GM12878 (cell line): Measurements from ENCODE around the gene RARS2. TPM values are rescaled to one million over a fixed set of nuclear protein-coding genes. Genes with fewer than 3 reads are reported as not detected.

ENCODE experiments used
- ATAC-seq: fragments of 200-7000 bp; cut with Tn5 transposase; 3 replicates; pipeline ENCODE4 v1.9.1; 2020; ENCODE audit warnings: mild to moderate bottlenecking, moderate library complexity
- BruUV-seq: library from RNA; stranded (reverse); fragments of 400-500 nt; replicated peaks from 2 replicates; lab custom pipeline; 2021; lab: Mats Ljungman, UMichigan
- CTCF ChIA-PET: fragments of 300-600 bp; sonication (Branson Sonifier 250); formaldehyde crosslinking; extraction: SDS; loops from one replicate; lab custom pipeline; 2021; ENCODE audit warnings: inconsistent platforms; lab: Yijun Ruan, JAX
- POLR2A ChIA-PET: fragments of 350-600 bp; formaldehyde crosslinking; extraction: SDS; loops from one replicate; lab custom pipeline; 2021; ENCODE audit warnings: inconsistent platforms; lab: Charles Lee
- RAD21 ChIA-PET: fragments of 300-600 bp; sonication (Branson Sonifier 250); formaldehyde crosslinking; loops from one replicate; lab custom pipeline; 2023; ENCODE audit warnings: antibody characterized with exemption; ENCODE audit not compliant: unreplicated experiment; lab: Charles Lee
- SMC1A ChIA-PET: fragments of 300-600 bp; sonication (Branson Sonifier 250); formaldehyde crosslinking; loops from one replicate; lab custom pipeline; 2023; ENCODE audit not compliant: unreplicated experiment, uncharacterized antibody; lab: Charles Lee
- DNase-seq: peaks from one replicate; pipeline ENCODE4 v3.0.0-alpha.2; 2011; ENCODE audit warnings: low read depth, low spot score
- FAIRE-seq: peaks from 3 replicates; lab custom pipeline; 2011; peaks lifted over from hg19 to GRCh38; lab: Jason Lieb, UNC
- H2AFZ ChIP-seq: 2 replicates; pipeline ENCODE4 v1.6.0; 2011; ENCODE audit warnings: low read depth, low read length, control low read depth; ENCODE audit not compliant: control insufficient read depth
- H3K27ac ChIP-seq: 2 replicates; pipeline ENCODE4 v1.5.1; 2011; ENCODE audit warnings: control low read depth; ENCODE audit not compliant: control insufficient read depth, insufficient read depth
- H3K27me3 ChIP-seq, 2 experiments: replicated peaks in 1 of 2; 2 replicates each; pipeline versions ENCODE4 v1.6.0 to v1.6.1; 2011; ENCODE audit warnings: low read length in 1 of 2; ENCODE audit not compliant: control insufficient read depth in 2 of 2, insufficient read depth in 2 of 2
- H3K36me3 ChIP-seq, 2 experiments: 2 replicates each; pipeline ENCODE4 v1.5.1; 2011; ENCODE audit warnings: low read length in 1 of 2; ENCODE audit not compliant: control insufficient read depth in 2 of 2, insufficient read depth in 2 of 2
- H3K4me1 ChIP-seq: 2 replicates; pipeline ENCODE4 v1.6.1; 2011; ENCODE audit warnings: mild to moderate bottlenecking, low read length, moderate library complexity, mixed read lengths; ENCODE audit not compliant: control insufficient read depth, insufficient read depth
- H3K4me2 ChIP-seq: 2 replicates; pipeline ENCODE4 v1.6.0; 2011; ENCODE audit warnings: control low read depth; ENCODE audit not compliant: control insufficient read depth, insufficient read depth
- H3K4me3 ChIP-seq: fragments of 200-600 bp; sonication (generic); 2 replicates; pipeline ENCODE4 v1.5.1; 2016
- H3K79me2 ChIP-seq: 2 replicates; pipeline ENCODE4 v1.6.0; 2011; ENCODE audit warnings: low read length; ENCODE audit not compliant: control insufficient read depth, insufficient read depth
- H3K9ac ChIP-seq: 2 replicates; pipeline ENCODE4 v1.8.0; 2011; ENCODE audit warnings: low read length, control low read depth, mixed read lengths; ENCODE audit not compliant: control insufficient read depth, insufficient read depth
- H3K9me3 ChIP-seq: replicated peaks from 3 replicates; pipeline ENCODE4 v1.5.1; 2011; ENCODE audit warnings: mild to moderate bottlenecking, low read length; ENCODE audit not compliant: control insufficient read depth, insufficient read depth
- H4K20me1 ChIP-seq: 2 replicates; pipeline ENCODE4 v1.6.0; 2011; ENCODE audit not compliant: control insufficient read depth, insufficient read depth
- BMI1 ChIP-seq: fragments of 450-650 bp; IDR thresholded peaks from 2 replicates; pipeline ENCODE4 v1.6.1; 2016; ENCODE audit warnings: mild to moderate bottlenecking, moderate library complexity, borderline replicate concordance
- CBX3 ChIP-seq: fragments of 200-600 bp; sonication (generic); IDR thresholded peaks from 2 replicates; pipeline ENCODE4 v1.6.1; 2016; ENCODE audit warnings: low read depth, borderline replicate concordance
- CEBPB ChIP-seq, 2 experiments: fragments of 150-350 bp in 1 of 2; IDR thresholded peaks; 2 replicates each; pipeline ENCODE4 v1.6.1; 2012 to 2014; ENCODE audit warnings: low read depth in 2 of 2, low read length in 2 of 2, borderline replicate concordance in 1 of 2, inconsistent platforms in 1 of 2
- ESRRA ChIP-seq: IDR thresholded peaks from 2 replicates; pipeline ENCODE4 v1.6.1; 2012; ENCODE audit warnings: mild to moderate bottlenecking, low read length, improper control_type of control experiment
- FOXK2 ChIP-seq: fragments of 450-650 bp; IDR thresholded peaks from 2 replicates; pipeline ENCODE4 v1.6.1; 2017; ENCODE audit warnings: mild to moderate bottlenecking, moderate library complexity
- IKZF2 ChIP-seq, 2 experiments: fragments of 450-650 bp; IDR thresholded peaks; 2 replicates each; pipeline ENCODE4 v1.6.1; 2017; ENCODE audit warnings: mild to moderate bottlenecking in 2 of 2, moderate library complexity in 2 of 2
- NFYB ChIP-seq: IDR thresholded peaks from 2 replicates; pipeline ENCODE4 v1.6.1; 2011; ENCODE audit warnings: low read depth, mild to moderate bottlenecking, low read length, improper control_type of control experiment, moderate library complexity; ENCODE audit not compliant: insufficient read depth
- PAX5 ChIP-seq: IDR thresholded peaks from 2 replicates; pipeline ENCODE4 v1.6.1; 2011; ENCODE audit warnings: low read depth, low read length, borderline replicate concordance
- SMAD5 ChIP-seq: IDR thresholded peaks from 2 replicates; pipeline ENCODE4 v1.6.1; 2016; ENCODE audit warnings: antibody characterized with exemption, low read depth
- STAT1 ChIP-seq: fragments of 450-650 bp; conservative IDR thresholded peaks from 2 replicates; pipeline ENCODE4 v1.6.1; 2014; ENCODE audit warnings: antibody characterized with exemption, mild to moderate bottlenecking
- USF2 ChIP-seq: IDR thresholded peaks from 2 replicates; pipeline ENCODE4 v1.6.1; 2011; ENCODE audit warnings: low read depth, low read length, improper control_type of control experiment, borderline replicate concordance
- ZNF207 ChIP-seq: fragments of 450-650 bp; IDR thresholded peaks from 2 replicates; pipeline ENCODE4 v1.6.1; 2014; ENCODE audit warnings: antibody characterized with exemption, mild to moderate bottlenecking, borderline replicate concordance
- ZNF384 ChIP-seq: IDR thresholded peaks from 2 replicates; pipeline ENCODE4 v1.6.1; 2012; ENCODE audit warnings: low read depth, mild to moderate bottlenecking, low read length, improper control_type of control experiment, borderline replicate concordance
- WGBS: methylation state at CpG from one replicate; pipeline ENCODE4 v1.1.6; 2016; ENCODE audit warnings: low lambda C conversion rate; ENCODE audit not compliant: insufficient replicate concordance, insufficient coverage; ENCODE audit errors: missing lambda C conversion rate; 5-methylcytosine and 5-hydroxymethylcytosine counted together
- in situ Hi-C: fragments of 300-500 bp; cut with MboI; formaldehyde crosslinking; loops from 9 replicates; pipeline ENCODE4 v1.14.3; 2018; ENCODE audit warnings: mixed read lengths
- intact Hi-C: fragments of 100-400 bp; cut with micrococcal nuclease; formaldehyde crosslinking; loops from one replicate; pipeline ENCODE4 v1.14.2; 2022; ENCODE audit not compliant: unreplicated experiment
- polyA plus RNA-seq, 11 experiments: library from polyadenylated mRNA; depleted of rRNA in 4 of 11; unstranded in 6 of 11; stranded (reverse) in 5 of 11; fragments of >200 nt; fragmentation: Nextera tagmentation in 4 of 11; fragmentation: Illumina TruSeq in 1 of 11; extraction: Ambion mirVana in 4 of 11; extraction: Trizol in 1 of 11; gene quantifications; 1 replicate in 1 of 11; 2 replicates in 10 of 11; pipeline versions ENCODE4 v1.2.1 to v1.2.3, GENCODE V29; 2011 to 2016; ENCODE audit warnings: inconsistent platforms in 2 of 11, missing spikeins in 2 of 11, low read depth in 1 of 11
- total RNA-seq, 4 experiments: library from RNA; depleted of rRNA in 3 of 4; stranded (reverse); fragments of >200 nt in 3 of 4; fragmentation: Illumina TruSeq in 1 of 4; extraction: Trizol in 1 of 4; gene quantifications; 2 replicates each; pipeline versions ENCODE4 v1.2.1 to v1.2.3, GENCODE V29; 2013 to 2021
- TF ChIP-seq, protein P1 (sequence below): fragments of 450-650 bp; formaldehyde crosslinking; IDR thresholded peaks from 2 replicates; pipeline ENCODE4 v1.5.0; 2022; ENCODE audit warnings: mild to moderate bottlenecking, missing genetic modification characterization
- TF ChIP-seq, protein P2 (sequence below), 3 experiments: IDR thresholded peaks in 2 of 3; conservative IDR thresholded peaks in 1 of 3; 2 replicates each; pipeline ENCODE4 v1.5.1; 2011; ENCODE audit warnings: low read depth in 3 of 3, low read length in 3 of 3, mild to moderate bottlenecking in 3 of 3, control low read depth in 2 of 3, moderate library complexity in 2 of 3, inconsistent platforms in 1 of 3, mixed read lengths in 1 of 3; ENCODE audit not compliant: control insufficient read depth in 2 of 3, insufficient read depth in 1 of 3; ENCODE audit errors: extremely low read depth in 1 of 3
- TF ChIP-seq, protein P3 (sequence below): IDR thresholded peaks from 2 replicates; pipeline ENCODE4 v1.6.1; 2012; ENCODE audit warnings: low read length, inconsistent platforms

RARS2 gene
- total and polyA plus RNA-seq, 10 of the 15 experiments (the other 5 are each of a cell fraction or from before 2014, with no cell fraction given): 18.3 to 54.2 (median 36.8) TPM

- FAIRE-seq (no peak), DNase-seq (no peak), ATAC-seq (no peak)
- H3K79me2 ChIP-seq: no peaks in the 10 kb centered on the region
- H4K20me1 ChIP-seq: no peaks in the 10 kb centered on the region
- ChIA-PET SMC1A (interaction anchor here (0.6 to 1.4 kb wide), 3 partner anchors 10 to 194 kb away, joined by 3 to 7 read pairs (median 4); no protein-coding TSS in a partner anchor), POLR2A (interaction anchor here (0.6 to 1.5 kb wide), 2 partner anchors 10 to 47 kb away, joined by 4 read pairs; no protein-coding TSS in a partner anchor), RAD21 (interaction anchor here (1.1 kb wide), 1 partner anchor 17 kb away, joined by 3 read pairs; the partner anchor contains the start of genes ORC3 and RARS2), CTCF (interaction anchor here (0.6 to 3.3 kb wide), 5 partner anchors 10 to 1462 kb away, joined by 4 to 12 read pairs (median 5); partner anchors contain the start of genes ORC3 and RARS2)
- no peak for TF ChIP-seq NFYB
- TF ChIP-seq CEBPB (IDR thresholded peaks at IDR 0.05; ENCODE audit: borderline replicate concordance in 1 of 2, low read depth in 2 of 2, low read length in 2 of 2): no peak
- TF ChIP-seq, protein P1, sequence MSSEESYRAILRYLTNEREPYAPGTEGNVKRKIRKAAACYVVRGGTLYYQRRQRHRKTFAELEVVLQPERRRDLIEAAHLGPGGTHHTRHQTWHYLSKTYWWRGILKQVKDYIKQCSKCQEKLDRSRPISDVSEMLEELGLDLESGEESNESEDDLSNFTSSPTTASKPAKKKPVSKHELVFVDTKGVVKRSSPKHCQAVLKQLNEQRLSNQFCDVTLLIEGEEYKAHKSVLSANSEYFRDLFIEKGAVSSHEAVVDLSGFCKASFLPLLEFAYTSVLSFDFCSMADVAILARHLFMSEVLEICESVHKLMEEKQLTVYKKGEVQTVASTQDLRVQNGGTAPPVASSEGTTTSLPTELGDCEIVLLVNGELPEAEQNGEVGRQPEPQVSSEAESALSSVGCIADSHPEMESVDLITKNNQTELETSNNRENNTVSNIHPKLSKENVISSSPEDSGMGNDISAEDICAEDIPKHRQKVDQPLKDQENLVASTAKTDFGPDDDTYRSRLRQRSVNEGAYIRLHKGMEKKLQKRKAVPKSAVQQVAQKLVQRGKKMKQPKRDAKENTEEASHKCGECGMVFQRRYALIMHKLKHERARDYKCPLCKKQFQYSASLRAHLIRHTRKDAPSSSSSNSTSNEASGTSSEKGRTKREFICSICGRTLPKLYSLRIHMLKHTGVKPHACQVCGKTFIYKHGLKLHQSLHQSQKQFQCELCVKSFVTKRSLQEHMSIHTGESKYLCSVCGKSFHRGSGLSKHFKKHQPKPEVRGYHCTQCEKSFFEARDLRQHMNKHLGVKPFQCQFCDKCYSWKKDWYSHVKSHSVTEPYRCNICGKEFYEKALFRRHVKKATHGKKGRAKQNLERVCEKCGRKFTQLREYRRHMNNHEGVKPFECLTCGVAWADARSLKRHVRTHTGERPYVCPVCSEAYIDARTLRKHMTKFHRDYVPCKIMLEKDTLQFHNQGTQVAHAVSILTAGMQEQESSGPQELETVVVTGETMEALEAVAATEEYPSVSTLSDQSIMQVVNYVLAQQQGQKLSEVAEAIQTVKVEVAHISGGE (CRISPR knock-in tag): no peak
- no peak for TF ChIP-seq CBX3
- no peak for TF ChIP-seq BMI1
- TF ChIP-seq STAT1: no peak
- TF ChIP-seq, protein P2, sequence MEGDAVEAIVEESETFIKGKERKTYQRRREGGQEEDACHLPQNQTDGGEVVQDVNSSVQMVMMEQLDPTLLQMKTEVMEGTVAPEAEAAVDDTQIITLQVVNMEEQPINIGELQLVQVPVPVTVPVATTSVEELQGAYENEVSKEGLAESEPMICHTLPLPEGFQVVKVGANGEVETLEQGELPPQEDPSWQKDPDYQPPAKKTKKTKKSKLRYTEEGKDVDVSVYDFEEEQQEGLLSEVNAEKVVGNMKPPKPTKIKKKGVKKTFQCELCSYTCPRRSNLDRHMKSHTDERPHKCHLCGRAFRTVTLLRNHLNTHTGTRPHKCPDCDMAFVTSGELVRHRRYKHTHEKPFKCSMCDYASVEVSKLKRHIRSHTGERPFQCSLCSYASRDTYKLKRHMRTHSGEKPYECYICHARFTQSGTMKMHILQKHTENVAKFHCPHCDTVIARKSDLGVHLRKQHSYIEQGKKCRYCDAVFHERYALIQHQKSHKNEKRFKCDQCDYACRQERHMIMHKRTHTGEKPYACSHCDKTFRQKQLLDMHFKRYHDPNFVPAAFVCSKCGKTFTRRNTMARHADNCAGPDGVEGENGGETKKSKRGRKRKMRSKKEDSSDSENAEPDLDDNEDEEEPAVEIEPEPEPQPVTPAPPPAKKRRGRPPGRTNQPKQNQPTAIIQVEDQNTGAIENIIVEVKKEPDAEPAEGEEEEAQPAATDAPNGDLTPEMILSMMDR (IDR thresholded peaks at IDR 0.05 in 2 of 3, conservative IDR thresholded peaks at IDR 0.05 in 1 of 3; ENCODE audit: control insufficient read depth in 2 of 3, extremely low read depth in 1 of 3, insufficient read depth in 1 of 3, low read depth in 3 of 3, low read length in 3 of 3): no peak
- no peak for TF ChIP-seq SMAD5
- TF ChIP-seq, protein P3, sequence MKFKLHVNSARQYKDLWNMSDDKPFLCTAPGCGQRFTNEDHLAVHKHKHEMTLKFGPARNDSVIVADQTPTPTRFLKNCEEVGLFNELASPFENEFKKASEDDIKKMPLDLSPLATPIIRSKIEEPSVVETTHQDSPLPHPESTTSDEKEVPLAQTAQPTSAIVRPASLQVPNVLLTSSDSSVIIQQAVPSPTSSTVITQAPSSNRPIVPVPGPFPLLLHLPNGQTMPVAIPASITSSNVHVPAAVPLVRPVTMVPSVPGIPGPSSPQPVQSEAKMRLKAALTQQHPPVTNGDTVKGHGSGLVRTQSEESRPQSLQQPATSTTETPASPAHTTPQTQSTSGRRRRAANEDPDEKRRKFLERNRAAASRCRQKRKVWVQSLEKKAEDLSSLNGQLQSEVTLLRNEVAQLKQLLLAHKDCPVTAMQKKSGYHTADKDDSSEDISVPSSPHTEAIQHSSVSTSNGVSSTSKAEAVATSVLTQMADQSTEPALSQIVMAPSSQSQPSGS: no peak
- no peak for TF ChIP-seq ZNF384
- no peak for TF ChIP-seq USF2
- no peak for TF ChIP-seq ZNF207
- no peak for TF ChIP-seq PAX5
- TF ChIP-seq FOXK2: no peak
- TF ChIP-seq IKZF2 (IDR thresholded peaks at IDR 0.05): no peak
- TF ChIP-seq ESRRA: no peak
- no peaks in the 10 kb centered on the region for H3K9me3 ChIP-seq
- no peak overlapping the region for H3K9ac ChIP-seq
- intact Hi-C loops (no loop called here), in situ Hi-C loops (no loop called here)
- H2AFZ ChIP-seq: no peak overlapping the region
- H3K36me3 ChIP-seq: peaks cover 0 to 3% of the 10 kb centered on the region in 2 experiments; a peak in 3 of 4 replicates
- H3K4me1 ChIP-seq: no peaks in the 10 kb centered on the region
- 97% methylated on average over 2 of the region's 2 CpGs for WGBS
- no peak overlapping the region for H3K4me2 ChIP-seq
- BruUV-seq: no TSS peak
- no peaks in the 10 kb centered on the region for H3K27me3 ChIP-seq
- H3K27ac ChIP-seq: no peak overlapping the region
- no peak overlapping the region for H3K4me3 ChIP-seq
Measured at GRCh38 chr6:87606199-87606598, 16.4 kb upstream of the RARS2 start.
